ENCODE data around the gene CNGA2. TPM values are rescaled to one million over a fixed set of nuclear protein-coding genes. Genes with fewer than 3 reads are reported as not detected.

The CNGA2 gene
- total RNA-seq, 1 experiment from 2014 or later, result not detected

GRCh38 chrX:151759041-151759708 is 24.6 kb downstream of the CNGA2 start:
- TF ChIP-seq TCF7L2 (IDR thresholded peaks at IDR 0.05; ENCODE audit: borderline replicate concordance, extremely low read depth, insufficient read depth, insufficient read length) (no peak), CBX3 (IDR thresholded peaks at IDR 0.05; ENCODE audit: low read depth) (no peak), SRF (IDR thresholded peaks at IDR 0.05; ENCODE audit: low read depth) (no peak), FOSL1 (IDR thresholded peaks at IDR 0.05; ENCODE audit: low read depth) (no peak), YY1 (IDR thresholded peaks at IDR 0.05; ENCODE audit: extremely low read depth, insufficient replicate concordance, low read depth, low read length) (no peak), CEBPB (IDR thresholded peaks at IDR 0.05; ENCODE audit: low read depth) (no peak), POLR2AphosphoS5 (IDR thresholded peaks at IDR 0.05; ENCODE audit: low read depth, low read length) (no peak), POLR2A (IDR thresholded peaks at IDR 0.05; ENCODE audit: borderline replicate concordance, extremely low read depth, insufficient read depth, insufficient read length) (no peak)
- TF ChIP-seq, protein P1, sequence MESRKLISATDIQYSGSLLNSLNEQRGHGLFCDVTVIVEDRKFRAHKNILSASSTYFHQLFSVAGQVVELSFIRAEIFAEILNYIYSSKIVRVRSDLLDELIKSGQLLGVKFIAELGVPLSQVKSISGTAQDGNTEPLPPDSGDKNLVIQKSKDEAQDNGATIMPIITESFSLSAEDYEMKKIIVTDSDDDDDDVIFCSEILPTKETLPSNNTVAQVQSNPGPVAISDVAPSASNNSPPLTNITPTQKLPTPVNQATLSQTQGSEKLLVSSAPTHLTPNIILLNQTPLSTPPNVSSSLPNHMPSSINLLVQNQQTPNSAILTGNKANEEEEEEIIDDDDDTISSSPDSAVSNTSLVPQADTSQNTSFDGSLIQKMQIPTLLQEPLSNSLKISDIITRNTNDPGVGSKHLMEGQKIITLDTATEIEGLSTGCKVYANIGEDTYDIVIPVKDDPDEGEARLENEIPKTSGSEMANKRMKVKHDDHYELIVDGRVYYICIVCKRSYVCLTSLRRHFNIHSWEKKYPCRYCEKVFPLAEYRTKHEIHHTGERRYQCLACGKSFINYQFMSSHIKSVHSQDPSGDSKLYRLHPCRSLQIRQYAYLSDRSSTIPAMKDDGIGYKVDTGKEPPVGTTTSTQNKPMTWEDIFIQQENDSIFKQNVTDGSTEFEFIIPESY (IDR thresholded peaks at IDR 0.05; ENCODE audit: extremely low read depth, insufficient replicate concordance, low read length), result no peak
- TF ChIP-seq, protein P2, sequence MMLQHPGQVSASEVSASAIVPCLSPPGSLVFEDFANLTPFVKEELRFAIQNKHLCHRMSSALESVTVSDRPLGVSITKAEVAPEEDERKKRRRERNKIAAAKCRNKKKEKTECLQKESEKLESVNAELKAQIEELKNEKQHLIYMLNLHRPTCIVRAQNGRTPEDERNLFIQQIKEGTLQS (IDR thresholded peaks at IDR 0.05), result no peak
- TF ChIP-seq, protein P3, sequence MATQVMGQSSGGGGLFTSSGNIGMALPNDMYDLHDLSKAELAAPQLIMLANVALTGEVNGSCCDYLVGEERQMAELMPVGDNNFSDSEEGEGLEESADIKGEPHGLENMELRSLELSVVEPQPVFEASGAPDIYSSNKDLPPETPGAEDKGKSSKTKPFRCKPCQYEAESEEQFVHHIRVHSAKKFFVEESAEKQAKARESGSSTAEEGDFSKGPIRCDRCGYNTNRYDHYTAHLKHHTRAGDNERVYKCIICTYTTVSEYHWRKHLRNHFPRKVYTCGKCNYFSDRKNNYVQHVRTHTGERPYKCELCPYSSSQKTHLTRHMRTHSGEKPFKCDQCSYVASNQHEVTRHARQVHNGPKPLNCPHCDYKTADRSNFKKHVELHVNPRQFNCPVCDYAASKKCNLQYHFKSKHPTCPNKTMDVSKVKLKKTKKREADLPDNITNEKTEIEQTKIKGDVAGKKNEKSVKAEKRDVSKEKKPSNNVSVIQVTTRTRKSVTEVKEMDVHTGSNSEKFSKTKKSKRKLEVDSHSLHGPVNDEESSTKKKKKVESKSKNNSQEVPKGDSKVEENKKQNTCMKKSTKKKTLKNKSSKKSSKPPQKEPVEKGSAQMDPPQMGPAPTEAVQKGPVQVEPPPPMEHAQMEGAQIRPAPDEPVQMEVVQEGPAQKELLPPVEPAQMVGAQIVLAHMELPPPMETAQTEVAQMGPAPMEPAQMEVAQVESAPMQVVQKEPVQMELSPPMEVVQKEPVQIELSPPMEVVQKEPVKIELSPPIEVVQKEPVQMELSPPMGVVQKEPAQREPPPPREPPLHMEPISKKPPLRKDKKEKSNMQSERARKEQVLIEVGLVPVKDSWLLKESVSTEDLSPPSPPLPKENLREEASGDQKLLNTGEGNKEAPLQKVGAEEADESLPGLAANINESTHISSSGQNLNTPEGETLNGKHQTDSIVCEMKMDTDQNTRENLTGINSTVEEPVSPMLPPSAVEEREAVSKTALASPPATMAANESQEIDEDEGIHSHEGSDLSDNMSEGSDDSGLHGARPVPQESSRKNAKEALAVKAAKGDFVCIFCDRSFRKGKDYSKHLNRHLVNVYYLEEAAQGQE (IDR thresholded peaks at IDR 0.05; ENCODE audit: low read depth), result no peak
- H3K27ac ChIP-seq (ENCODE audit: low read depth, low read length), result no peak overlapping the region
- H3K27me3 ChIP-seq (ENCODE audit: insufficient read depth, low read length), result no peaks in the 10 kb centered on the region; the same call in 1 of the 2 replicates
- intact Hi-C loops (cut with micrococcal nuclease), result no loop called here
- H3K4me1 ChIP-seq (ENCODE audit: control insufficient read depth in 1 of 2, insufficient read depth in 2 of 2, low read length in 2 of 2), result peaks cover 0 to under 1% of the 10 kb centered on the region in 2 experiments; a peak in 1 of 4 replicates
- no peak overlapping the region for H2AFZ ChIP-seq (ENCODE audit: low read depth, low read length, poor library complexity, severe bottlenecking)
- H3K36me3 ChIP-seq (ENCODE audit: control insufficient read depth in 1 of 2, insufficient read depth in 2 of 2, low read length in 2 of 2), result no peaks in the 10 kb centered on the region
- H3K4me2 ChIP-seq (ENCODE audit: low read length), result no peak overlapping the region
- no peaks in the 10 kb centered on the region for H4K20me1 ChIP-seq (ENCODE audit: insufficient read depth)
- POLR2A ChIA-PET, result no interaction called here
- no peaks in the 10 kb centered on the region for H3K79me2 ChIP-seq (ENCODE audit: insufficient read depth, low read length)
- RAD21 ChIA-PET (ENCODE audit: low non-redundant PET in 1 of 2, low total read pairs in 2 of 2, uncharacterized antibody in 2 of 2, unreplicated experiment in 2 of 2), result no interaction called here
- DNase-seq (ENCODE audit: low read depth, low spot score) (no peak), ATAC-seq (no peak)
- H3K9me2 ChIP-seq (ENCODE audit: insufficient read depth), result no peaks in the 10 kb centered on the region
- no peaks in the 10 kb centered on the region for H3K9me3 ChIP-seq (ENCODE audit: control insufficient read depth in 1 of 2, insufficient read depth in 1 of 2, low read depth in 1 of 2, low read length in 2 of 2)
- BruUV-seq (replicated peaks), result no TSS peak
- no peak overlapping the region for H3K4me3 ChIP-seq (replicated peaks in 1 of 2; ENCODE audit: low read depth in 1 of 2, low read length in 2 of 2)
- CTCF ChIA-PET, result no interaction called here
- no peak overlapping the region for H3K9ac ChIP-seq (ENCODE audit: low read length)
